ENCODE measurements around the gene MEMO1. TPM values are rescaled to one million over a fixed set of nuclear protein-coding genes. Genes with fewer than 3 reads are reported as not detected.
"Not testable (repeated sequence)": the region's sequence is repeated elsewhere in the genome, so short reads cannot be mapped to it uniquely, and the experiment has no call there.

The MEMO1 gene
- total and polyA plus RNA-seq, 11 donors: 20.1 to 94.8 (median 53.0) TPM

GRCh38 chr2:31965094-31965493, 45.7 kb downstream of the MEMO1 start:
- Histone ChIP-seq H3K36me3 (peaks cover 0 to 5% (median 0%) of the 10 kb centered on the region in 9 donors), H3K27me3 (no peaks in the 10 kb centered on the region), H3K9me3 (no peaks in the 10 kb centered on the region), H3K4me1 (peaks cover 0 to 40% (median 5%) of the 10 kb centered on the region in 12 donors), H3K4me3 (no peak overlapping the region), H3K27ac (no peak overlapping the region)
- no peak for ATAC-seq
- DNase-seq: no peak
- TF ChIP-seq POLR2A (IDR thresholded peaks at IDR 0.05) (no peak), CTCF (IDR thresholded peaks at IDR 0.05) (no peak)
- WGBS, 4 donors: 92 to 96% (median 93%) methylated on average over 5 of the region's 5 CpGs
- intact Hi-C loops (cut with DNase I): no loop called here

DNA sequence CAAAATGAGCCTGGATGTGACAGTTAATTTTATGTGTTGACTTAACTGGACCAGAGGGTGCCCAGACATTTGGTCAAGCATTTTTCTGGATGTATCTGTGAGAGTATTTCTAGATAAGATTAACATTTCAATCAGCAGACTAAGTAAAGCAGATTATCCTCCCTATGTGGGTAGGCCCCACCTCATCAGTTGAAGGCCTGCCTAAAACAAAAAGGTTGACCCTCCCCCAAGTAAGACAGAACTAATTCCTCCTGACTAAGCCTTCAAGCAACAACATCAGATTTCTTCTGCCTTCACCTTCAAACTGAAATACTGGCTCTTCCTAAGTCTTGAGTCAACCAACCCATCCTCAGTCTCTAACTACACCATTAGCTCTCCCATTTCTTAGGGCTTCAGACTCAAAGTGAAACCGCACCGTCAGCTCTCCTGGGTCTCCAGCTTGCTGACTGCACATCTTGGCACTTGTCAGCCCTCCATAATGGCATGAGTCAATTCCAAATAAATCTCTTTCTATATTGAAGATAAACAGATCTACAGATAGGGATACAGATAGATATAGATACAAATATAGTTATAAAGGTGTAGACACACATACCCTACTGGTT, 47.9 kb downstream of the MEMO1 start:
- DNase-seq (peak in 2 of 5 donors; percentile 24 to 54), ATAC-seq (peak in 1 of 4 donors; percentile 42)
- Histone ChIP-seq H3K4me3 (no peak overlapping the region), H3K27ac (peak overlapping the region in 1 of 12 donors; percentile 39), H3K27me3 (no peaks in the 10 kb centered on the region), H3K9me3 (no peaks in the 10 kb centered on the region), H3K4me1 (peaks cover 0 to 56% (median 11%) of the 10 kb centered on the region in 12 donors), H3K36me3 (peaks cover 0 to 5% (median 0%) of the 10 kb centered on the region in 9 donors)
- 87 to 97% (median 94%) methylated on average over 2 of the region's 2 CpGs for WGBS, 4 donors
- intact Hi-C loops (cut with DNase I): no loop called here
- no peak for TF ChIP-seq POLR2A (IDR thresholded peaks at IDR 0.05)

GRCh38 chr2:31958140-31958717, 52.6 kb downstream of the MEMO1 start:
- TF ChIP-seq POLR2A (IDR thresholded peaks at IDR 0.05): no peak
- no peak for TF ChIP-seq CTCF (IDR thresholded peaks at IDR 0.05)
- H3K9me3 ChIP-seq: no peaks in the 10 kb centered on the region
- DNase-seq (no peak), ATAC-seq (peak in 3 of 4 donors; percentile 41 to 91 (median 83))
- peak overlapping the region in 2 of 12 donors; percentile 34 to 77 for H3K27ac ChIP-seq
- 68 to 74% (median 71%) methylated on average over 5 of the region's 5 CpGs for WGBS, 4 donors
- no peak overlapping the region for H3K4me3 ChIP-seq
- H3K27me3 ChIP-seq: no peaks in the 10 kb centered on the region
- intact Hi-C loops (cut with DNase I): loop anchor here in 1 of 10 donors (5.0 kb wide), 1 partner anchor 49 kb away; no protein-coding TSS in a partner anchor
- peaks cover 0 to 59% (median 11%) of the 10 kb centered on the region in 12 donors for H3K4me1 ChIP-seq
- peaks cover 0 to 5% (median 0%) of the 10 kb centered on the region in 9 donors for H3K36me3 ChIP-seq

GRCh38 chr2:31957354-31958139, 53.3 kb downstream of the MEMO1 start:
- H3K4me1 ChIP-seq: peaks cover 0 to 52% (median 11%) of the 10 kb centered on the region in 12 donors
- no peaks in the 10 kb centered on the region for H3K27me3 ChIP-seq
- intact Hi-C loops (cut with DNase I): loop anchor here in 1 of 10 donors (5.0 kb wide), 1 partner anchor 50 kb away; no protein-coding TSS in a partner anchor
- H3K36me3 ChIP-seq: peaks cover 0 to 5% (median 0%) of the 10 kb centered on the region in 9 donors
- peak overlapping the region in 1 of 12 donors; percentile 45 for H3K4me3 ChIP-seq
- ATAC-seq (no peak), DNase-seq (no peak)
- 78 to 97% (median 87%) methylated on average over 1 of the region's 1 CpG for WGBS, 4 donors
- peak overlapping the region in 1 of 12 donors; percentile 77 for H3K27ac ChIP-seq
- no peaks in the 10 kb centered on the region for H3K9me3 ChIP-seq
- TF ChIP-seq CTCF (IDR thresholded peaks at IDR 0.05) (no peak), POLR2A (IDR thresholded peaks at IDR 0.05) (no peak)

- not testable (repeated sequence) for H3K9me3 ChIP-seq, DNase-seq, H3K27me3 ChIP-seq, H3K36me3 ChIP-seq
- peaks cover 0 to 47% (median 10%) of the 10 kb centered on the region in 12 donors for H3K4me1 ChIP-seq
- ATAC-seq: peak in 1 of 4 donors; percentile 49
- intact Hi-C loops (cut with DNase I): loop anchor here in 1 of 10 donors (5.0 kb wide), 1 partner anchor 50 kb away; no protein-coding TSS in a partner anchor
- H3K27ac ChIP-seq: peak overlapping the region in 1 of 12 donors; percentile 77
- H3K4me3 ChIP-seq: peak overlapping the region in 1 of 12 donors; percentile 45
- WGBS, 4 donors: 88 to 94% (median 91%) methylated on average over 8 of the region's 8 CpGs
Observed at GRCh38 chr2:31956934-31957333, 53.9 kb downstream of the MEMO1 start.
